Subcutaneous adipose tissue (tissue), 4 donors: ENCODE results near the gene CPN2. TPM values are rescaled to one million over a fixed set of nuclear protein-coding genes. Genes with fewer than 3 reads are reported as not detected.

Source experiments
- CTCF ChIP-seq: fragments of 450-650 bp; IDR thresholded peaks from one replicate; pipeline ENCODE4 v1.5.1; 2016; ENCODE audit warnings: low read depth, mild to moderate bottlenecking, control low read depth, antibody characterized with exemption, moderate library complexity
- total RNA-seq, 4 donors: library from RNA; depleted of rRNA; stranded (reverse); fragments of >200 nt; gene quantifications; one replicate each; pipeline ENCODE4 v1.1.0, GENCODE V29; 2016

Gene CPN2
- total RNA-seq, 4 donors from 2014 or later: 0.38 to 0.44 TPM; not detected in 2

- no peak for TF ChIP-seq CTCF
These were observed 38.3 kb downstream of the CPN2 start for GRCh38 chr3:194312743-194313281.

GRCh38 chr3:194312186-194312742 is 38.9 kb downstream of the CPN2 start:
- TF ChIP-seq CTCF: no peak

- TF ChIP-seq CTCF: no peak
These were observed 40.1 kb downstream of the CPN2 start for GRCh38 chr3:194311000-194311399.

- TF ChIP-seq CTCF: no peak
These were observed 40.9 kb downstream of the CPN2 start for GRCh38 chr3:194310060-194310835.

GRCh38 chr3:194308601-194309449 is 42.3 kb downstream of the CPN2 start:
- no peak for TF ChIP-seq CTCF

GRCh38 chr3:194307849-194308248 is 43.3 kb downstream of the CPN2 start:
- TF ChIP-seq CTCF: no peak
